GM19455 (cell line): ENCODE results near the gene NUDT8.
A peak's percentile ranks its signal among the peaks of the same experiment; 100 is the strongest.
"Not testable (repeated sequence)": the region's sequence is repeated elsewhere in the genome, so short reads cannot be mapped to it uniquely, and the experiment has no call there.

ENCODE experiments used
- ATAC-seq: cut with Tn5 transposase; IDR thresholded peaks from one replicate; pipeline ENCODE4 v1.9.1; 2021; ENCODE audit not compliant: unreplicated experiment

NUDT8 gene

GRCh38 chr11:67613960-67614715, 15.6 kb downstream of the NUDT8 start:
- ATAC-seq: no peak

DNA sequence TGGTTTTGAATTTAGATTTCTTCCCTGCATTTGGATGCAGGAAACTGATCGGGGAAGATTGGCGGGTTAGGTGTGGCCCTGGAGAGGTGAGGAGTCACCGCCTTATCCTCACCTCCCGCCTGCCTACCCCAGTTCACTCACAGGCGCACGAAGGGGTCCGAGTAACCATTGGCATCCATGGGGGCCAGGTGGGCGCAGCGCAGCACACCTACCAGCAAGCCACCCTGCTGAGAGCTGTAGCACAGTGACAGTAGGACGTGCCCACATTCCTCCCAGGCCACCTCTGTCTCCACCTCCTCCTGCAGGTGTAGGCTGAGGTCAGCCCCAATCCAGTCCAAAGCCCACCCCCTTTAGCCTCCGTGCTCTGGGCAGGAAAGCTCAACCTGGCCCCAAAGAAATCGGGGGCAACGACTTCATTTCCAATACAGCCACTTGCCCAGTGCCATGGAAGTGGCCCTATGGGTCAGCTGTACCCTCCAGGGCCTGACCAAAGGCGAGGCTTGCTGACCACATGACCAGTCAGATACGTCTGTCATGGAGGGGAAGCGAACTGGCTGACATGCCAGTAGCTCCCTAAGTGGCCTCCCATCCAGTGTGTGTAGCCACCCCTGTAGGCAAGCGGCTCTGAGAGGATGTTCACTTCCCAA, 16.3 kb downstream of the NUDT8 start:
- no peak for ATAC-seq

DNA sequence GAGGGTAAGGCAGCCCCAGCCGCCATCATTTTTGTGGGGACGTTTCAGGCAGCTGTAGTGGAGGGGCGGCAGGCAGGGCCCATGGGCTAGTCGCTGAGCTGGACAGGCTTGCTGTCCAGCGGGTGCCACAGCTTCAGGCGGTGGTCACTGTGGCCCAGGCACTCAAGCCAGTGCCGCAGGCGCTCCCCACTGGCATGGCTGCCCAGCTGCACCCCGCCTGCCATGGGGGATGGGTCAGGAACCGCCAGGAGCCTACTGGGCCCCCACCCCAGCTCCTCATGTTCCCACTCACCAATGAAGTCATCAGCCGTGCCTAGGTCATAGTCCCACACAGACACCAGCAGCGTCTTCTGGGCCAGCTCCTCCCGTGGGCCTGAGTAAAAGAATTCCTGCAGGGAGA, 17.0 kb downstream of the NUDT8 start:
- no peak for ATAC-seq

- ATAC-seq: no peak
Measured at GRCh38 chr11:67611704-67612587, 17.8 kb downstream of the NUDT8 start.

- no peak for ATAC-seq
Measured at GRCh38 chr11:67611165-67611564, 18.6 kb downstream of the NUDT8 start.

- ATAC-seq: no peak
Measured at GRCh38 chr11:67610302-67610868, 19.4 kb downstream of the NUDT8 start.

GRCh38 chr11:67609316-67609715, 20.4 kb downstream of the NUDT8 start:
- ATAC-seq: no peak

- ATAC-seq: no peak
Measured at GRCh38 chr11:67608486-67608885, 21.3 kb downstream of the NUDT8 start.

- ATAC-seq: no peak
Measured at GRCh38 chr11:67607507-67607906, 22.2 kb downstream of the NUDT8 start.

- ATAC-seq: peak; percentile 90
Measured at GRCh38 chr11:67606492-67607295, 23.0 kb downstream of the NUDT8 start, which contains the start of gene NDUFV1. TSS of gene NDUFV1 (plus strand) at chr11:67606936. CDS start at chr11:67607005, 69 bp downstream.

DNA sequence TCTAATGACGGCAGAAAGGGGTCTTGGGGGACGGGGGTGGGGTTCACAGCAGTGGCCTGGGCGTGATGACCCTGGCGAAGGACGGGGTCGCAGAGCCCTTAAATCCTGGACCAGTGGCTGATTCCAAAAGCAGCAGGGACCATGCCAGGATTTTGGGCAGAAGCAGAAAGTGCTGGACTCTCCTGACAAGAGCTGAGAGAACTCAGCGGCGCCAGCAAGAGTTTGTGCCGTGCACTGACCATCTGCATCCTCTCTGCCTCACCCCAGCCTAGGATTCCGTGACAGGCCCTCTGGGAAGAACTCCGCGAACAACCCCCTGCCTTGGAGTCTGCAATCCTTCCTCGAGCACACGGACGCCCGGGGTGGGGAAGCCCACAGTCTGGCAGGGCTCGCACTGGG, 23.6 kb downstream of the NUDT8 start:
- no peak for ATAC-seq

- ATAC-seq: no peak
Measured at GRCh38 chr11:67605231-67606011, 24.3 kb downstream of the NUDT8 start.

DNA sequence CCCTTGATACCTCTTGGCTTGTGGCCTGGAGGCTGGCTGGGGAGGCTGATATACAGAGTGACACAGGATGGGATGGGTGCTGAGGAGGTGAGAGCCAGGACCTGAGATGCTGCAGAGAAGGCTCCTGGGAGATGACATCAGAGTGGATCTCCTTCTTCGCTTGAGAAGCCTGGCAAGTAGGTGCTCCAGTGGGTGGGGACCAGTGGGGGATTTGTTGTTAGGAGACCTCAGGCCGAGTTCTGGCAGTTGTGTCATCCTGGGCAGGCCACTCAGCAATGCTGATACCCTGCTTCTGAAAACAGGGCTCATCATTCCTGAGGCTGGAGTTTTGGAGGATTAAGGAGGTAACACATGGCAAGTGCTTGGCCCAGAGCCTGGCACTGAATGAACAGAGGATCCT, 24.9 kb downstream of the NUDT8 start:
- no peak for ATAC-seq

DNA sequence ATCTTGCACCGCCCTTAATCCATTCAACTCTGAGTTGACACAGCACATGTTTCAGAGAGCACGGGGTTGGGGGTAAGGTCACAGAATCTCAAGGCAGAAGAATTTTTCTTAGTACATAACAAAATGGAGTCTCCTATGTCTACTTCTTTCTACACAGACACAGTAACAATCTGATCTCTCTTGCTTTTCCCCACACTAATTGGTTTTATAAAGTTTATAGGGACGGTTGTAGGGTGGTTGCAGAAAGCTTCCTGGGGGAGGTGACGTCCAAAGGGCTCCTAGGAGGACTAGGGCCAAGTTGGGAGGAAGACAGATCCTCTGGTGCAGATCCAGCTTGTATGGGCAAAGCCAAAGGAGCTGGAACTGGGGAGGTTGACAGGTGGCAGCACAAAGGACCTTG, 25.6 kb downstream of the NUDT8 start:
- not testable (repeated sequence) for ATAC-seq

GRCh38 chr11:67601098-67601497, 28.6 kb downstream of the NUDT8 start:
- no peak for ATAC-seq

GRCh38 chr11:67600324-67601029, 29.3 kb downstream of the NUDT8 start:
- no peak for ATAC-seq

GRCh38 chr11:67599149-67599548, 30.6 kb downstream of the NUDT8 start:
- no peak for ATAC-seq

DNA sequence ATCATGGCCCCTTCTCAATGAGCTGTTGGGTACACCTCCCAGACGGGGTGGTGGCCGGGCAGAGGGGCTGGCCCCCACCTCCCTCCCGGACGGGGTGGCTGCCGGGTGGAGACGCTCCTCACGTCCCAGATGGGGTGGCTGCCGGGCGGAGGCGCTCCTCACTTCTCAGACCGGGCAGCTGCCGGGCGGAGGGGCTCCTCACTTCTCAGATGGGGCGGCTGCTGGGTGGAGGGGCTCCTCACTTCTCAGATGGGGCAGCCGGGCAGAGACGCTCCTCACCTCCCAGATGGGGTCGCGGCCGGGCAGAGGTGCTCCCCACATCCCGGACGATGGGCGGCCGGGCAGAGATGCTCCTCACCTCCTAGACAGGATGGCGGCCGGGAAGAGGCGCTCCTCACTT, 31.8 kb downstream of the NUDT8 start:
- ATAC-seq: not testable (repeated sequence)

GRCh38 chr11:67597458-67597857, 32.3 kb downstream of the NUDT8 start:
- ATAC-seq: not testable (repeated sequence)
